HepG2 (cell line): ENCODE data around the gene COBL. TPM values are rescaled to one million over a fixed set of nuclear protein-coding genes. Genes with fewer than 3 reads are reported as not detected.

Experiments
- ATAC-seq: fragments of 200-7000 bp; cut with Tn5 transposase; 3 replicates; pipeline ENCODE4 v1.9.1; 2020; ENCODE audit warnings: mild to moderate bottlenecking, moderate library complexity
- BruUV-seq: library from RNA; stranded (reverse); fragments of 400-500 nt; replicated peaks from 2 replicates; lab custom pipeline; 2021; lab: Mats Ljungman, UMichigan
- CTCF ChIA-PET: fragments of 300-600 bp; formaldehyde crosslinking; extraction: SDS; loops from one replicate; lab custom pipeline; 2021; ENCODE audit warnings: low total read pairs, inconsistent platforms, low intra/inter-chr PET ratio; lab: Yijun Ruan, JAX
- POLR2A ChIA-PET: fragments of 350-600 bp; sonication (Branson Sonifier 250); formaldehyde crosslinking; loops from one replicate; lab custom pipeline; 2020; ENCODE audit warnings: antibody characterized with exemption, inconsistent platforms; lab: Yijun Ruan, JAX
- DNase-seq: peaks from one replicate; pipeline ENCODE4 v3.0.0-alpha.2; 2015; ENCODE audit warnings: low spot score
- FAIRE-seq: peaks from 3 replicates; lab custom pipeline; 2011; peaks lifted over from hg19 to GRCh38; lab: Jason Lieb, UNC
- H2AFZ ChIP-seq: one replicate; pipeline ENCODE4 v1.6.1; 2011; ENCODE audit warnings: low read length, inconsistent platforms
- H3K27ac ChIP-seq: fragments of 300-600 bp; 3 replicates; pipeline ENCODE4 v1.8.0; 2011; ENCODE audit warnings: mixed run types, mild to moderate bottlenecking, mixed read lengths, low read length, inconsistent platforms; ENCODE audit not compliant: insufficient read depth; ENCODE audit errors: extremely low read length
- H3K27me3 ChIP-seq, 2 experiments: fragments of 200-600 bp in 1 of 2; 2 replicates in 1 of 2; 3 replicates in 1 of 2; pipeline versions ENCODE4 v1.6.0 to v1.8.0; 2011; ENCODE audit warnings: low read length in 2 of 2, mild to moderate bottlenecking in 2 of 2, moderate library complexity in 2 of 2, inconsistent platforms in 1 of 2; ENCODE audit not compliant: insufficient read depth in 2 of 2, control insufficient read depth in 1 of 2
- H3K36me3 ChIP-seq, 2 experiments: fragments of 200-600 bp in 1 of 2; replicated peaks in 1 of 2; 2 replicates in 1 of 2; 3 replicates in 1 of 2; pipeline versions ENCODE4 v1.5.1 to v1.8.0; 2011; ENCODE audit warnings: low read length in 2 of 2, inconsistent platforms in 1 of 2; ENCODE audit not compliant: insufficient read depth in 2 of 2, control insufficient read depth in 1 of 2
- H3K4me1 ChIP-seq: 2 replicates; pipeline ENCODE4 v1.5.1; 2012; ENCODE audit warnings: low read length, inconsistent platforms; ENCODE audit not compliant: insufficient read depth
- H3K4me2 ChIP-seq: 2 replicates; pipeline ENCODE4 v1.6.0; 2011; ENCODE audit warnings: low read depth, low read length, inconsistent platforms
- H3K4me3 ChIP-seq, 3 experiments: fragments of 200-600 bp in 1 of 3; sonication (generic), shearing (Covaris generic) in 1 of 3; replicated peaks in 1 of 3; 2 replicates each; pipeline ENCODE4 v1.5.1; 2011 to 2016; ENCODE audit warnings: low read length in 3 of 3, inconsistent platforms in 2 of 3, low read depth in 2 of 3, mild to moderate bottlenecking in 2 of 3, control low read depth in 1 of 3, mixed read lengths in 1 of 3; ENCODE audit not compliant: insufficient read depth in 1 of 3
- H3K79me2 ChIP-seq: one replicate; pipeline ENCODE4 v1.6.1; 2011; ENCODE audit warnings: low read length, inconsistent platforms; ENCODE audit not compliant: insufficient read depth
- H3K9ac ChIP-seq: 2 replicates; pipeline ENCODE4 v1.6.0; 2011; ENCODE audit warnings: mild to moderate bottlenecking, low read depth, low read length, inconsistent platforms; ENCODE audit not compliant: insufficient read depth
- H3K9me3 ChIP-seq: 2 replicates; pipeline ENCODE4 v1.5.1; 2012; ENCODE audit warnings: mild to moderate bottlenecking, low read length
- H4K20me1 ChIP-seq: 2 replicates; pipeline ENCODE4 v1.6.0; 2011; ENCODE audit warnings: inconsistent platforms, mild to moderate bottlenecking, low read length, moderate library complexity; ENCODE audit not compliant: insufficient read depth
- EEA1 ChIP-seq: sonication (generic); formaldehyde crosslinking; IDR thresholded peaks from 2 replicates; pipeline ENCODE4 v1.5.1; 2020; ENCODE audit warnings: mild to moderate bottlenecking, missing genetic modification reagents, borderline replicate concordance
- KDM5A ChIP-seq: fragments of 200-600 bp; sonication (generic); IDR thresholded peaks from 2 replicates; pipeline ENCODE4 v1.7.0; 2018; ENCODE audit warnings: antibody characterized with exemption, mild to moderate bottlenecking, low read length, borderline replicate concordance
- MEIS2 ChIP-seq: sonication (generic); formaldehyde crosslinking; IDR thresholded peaks from 2 replicates; pipeline ENCODE4 v1.9.0; 2021; ENCODE audit warnings: mild to moderate bottlenecking, missing genetic modification reagents
- PHF8 ChIP-seq: sonication (generic); formaldehyde crosslinking; IDR thresholded peaks from 2 replicates; pipeline ENCODE4 v1.5.0; 2020; ENCODE audit warnings: missing genetic modification reagents
- TP53 ChIP-seq: sonication (generic); formaldehyde crosslinking; conservative IDR thresholded peaks from 2 replicates; pipeline ENCODE4 v1.4.0; 2020; ENCODE audit warnings: missing genetic modification reagents
- ZEB1 ChIP-seq: IDR thresholded peaks from 2 replicates; pipeline ENCODE4 v1.6.1; 2012; ENCODE audit warnings: mild to moderate bottlenecking, low read depth, inconsistent platforms; ENCODE audit not compliant: insufficient replicate concordance
- ZMAT3 ChIP-seq: sonication (generic); formaldehyde crosslinking; conservative IDR thresholded peaks from 2 replicates; pipeline ENCODE4 v1.7.0; 2021; ENCODE audit warnings: missing genetic modification reagents
- ZNF367 ChIP-seq: sonication (generic); formaldehyde crosslinking; IDR thresholded peaks from 2 replicates; pipeline ENCODE4 v1.4.0; 2020; ENCODE audit warnings: missing genetic modification reagents, borderline replicate concordance
- ZNF547 ChIP-seq: sonication (generic); formaldehyde crosslinking; IDR thresholded peaks from 2 replicates; pipeline ENCODE4 v1.5.1; 2020; ENCODE audit warnings: mild to moderate bottlenecking, missing genetic modification reagents
- ZNF616 ChIP-seq: sonication (generic); formaldehyde crosslinking; IDR thresholded peaks from 2 replicates; pipeline ENCODE4 v1.5.0; 2020; ENCODE audit warnings: low read depth, mild to moderate bottlenecking, missing genetic modification reagents
- ZNF781 ChIP-seq: sonication (generic); formaldehyde crosslinking; IDR thresholded peaks from 2 replicates; pipeline ENCODE4 v1.5.1; 2020; ENCODE audit warnings: borderline replicate concordance, mild to moderate bottlenecking, missing genetic modification reagents; ENCODE audit errors: not compliant biosample characterization
- ZNF879 ChIP-seq: sonication (generic); formaldehyde crosslinking; IDR thresholded peaks from 2 replicates; pipeline ENCODE4 v1.8.1; 2023; ENCODE audit warnings: missing genetic modification reagents
- WGBS: methylation state at CpG from one replicate; pipeline ENCODE4 v1.1.6; 2017; ENCODE audit warnings: low lambda C conversion rate; 5-methylcytosine and 5-hydroxymethylcytosine counted together
- in situ Hi-C: cut with HindIII; loops from 2 replicates; pipeline ENCODE4 v1.10.0; 2017; ENCODE audit warnings: low pct_unique_long_range_greater_than_20kb; ENCODE audit not compliant: extremely low pct_ligation_motif_present
- intact Hi-C: fragments of 100-400 bp; cut with micrococcal nuclease; formaldehyde crosslinking; loops from one replicate; pipeline ENCODE4 v1.10.0; 2022; ENCODE audit not compliant: unreplicated experiment
- polyA plus RNA-seq, 8 experiments: library from polyadenylated mRNA; depleted of rRNA in 3 of 8; stranded (reverse) in 7 of 8; unstranded in 1 of 8; fragments of >200 nt; fragmentation: Illumina TruSeq in 4 of 8; extraction: Trizol in 4 of 8; gene quantifications; 2 replicates each; pipeline versions ENCODE4 v1.2.1 to v1.2.3, GENCODE V29; 2011 to 2016; ENCODE audit warnings: low read depth in 4 of 8, missing spikeins in 1 of 8, mixed read lengths in 1 of 8; ENCODE audit not compliant: insufficient read depth in 1 of 8
- total RNA-seq, 5 experiments: library from RNA; depleted of rRNA; stranded (reverse); fragments of >200 nt; fragmentation: Illumina TruSeq; extraction: Trizol; gene quantifications; 2 replicates each; pipeline ENCODE4 v1.2.3, GENCODE V29; 2016; ENCODE audit warnings: low read depth in 1 of 5
- TF ChIP-seq, protein P1 (sequence below): sonication (generic); formaldehyde crosslinking; IDR thresholded peaks from 2 replicates; pipeline ENCODE4 v1.8.0; 2022; ENCODE audit warnings: mild to moderate bottlenecking, missing genetic modification reagents
- TF ChIP-seq, protein P2 (sequence below): sonication (generic); formaldehyde crosslinking; IDR thresholded peaks from 2 replicates; pipeline ENCODE4 v1.4.0; 2020; ENCODE audit warnings: missing genetic modification reagents
- TF ChIP-seq, protein P3 (sequence below): sonication (generic); formaldehyde crosslinking; conservative IDR thresholded peaks from 2 replicates; pipeline ENCODE4 v1.4.0; 2020; ENCODE audit warnings: mild to moderate bottlenecking, missing genetic modification reagents, moderate library complexity

The COBL gene
- total and polyA plus RNA-seq, 2 of the 13 experiments (the other 11 are each of a cell fraction or from before 2014, with no cell fraction given): 3.8 to 4.9 TPM

DNA sequence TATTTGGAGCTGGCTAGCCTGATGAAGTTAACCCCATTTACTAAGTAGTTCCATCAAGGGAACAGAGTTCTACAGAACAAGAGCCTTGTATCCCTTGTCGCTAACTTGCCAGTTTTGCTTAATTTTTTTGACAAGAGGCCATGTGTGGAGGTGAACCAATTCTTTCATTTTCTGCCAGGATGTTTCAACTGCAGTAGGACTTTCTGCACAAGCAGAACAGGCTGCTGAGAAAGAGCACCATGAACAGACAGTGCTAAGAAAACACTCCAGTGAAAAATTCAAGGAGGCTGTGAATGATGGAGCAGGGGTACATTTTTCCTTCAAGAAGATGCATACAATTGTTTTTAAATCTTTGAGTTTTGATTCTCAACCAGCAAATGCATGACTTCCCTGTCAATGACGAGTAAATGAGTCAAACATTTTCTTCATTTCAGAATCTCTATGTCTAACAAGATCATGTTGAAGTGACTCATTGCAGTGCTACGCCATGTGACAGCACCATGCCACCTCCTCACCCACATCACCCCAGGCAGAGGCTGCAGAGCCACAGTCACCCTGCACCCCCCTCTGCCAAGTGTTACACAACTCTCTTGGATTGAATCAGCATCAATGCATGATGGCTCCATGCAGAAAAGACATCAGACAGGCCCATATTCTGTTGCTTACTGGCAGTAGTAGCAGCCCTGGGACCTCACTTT, 193.1 kb downstream of the COBL start (continued):
- TF ChIP-seq TP53 (CRISPR knock-in tag) (no peak), ZNF367 (CRISPR knock-in tag) (no peak), KDM5A (no peak), MEIS2 (no peak), ZNF547 (CRISPR knock-in tag) (no peak), ZNF879 (CRISPR knock-in tag) (no peak), EEA1 (CRISPR knock-in tag) (no peak), PHF8 (CRISPR knock-in tag) (no peak)
- TF ChIP-seq, protein P1, sequence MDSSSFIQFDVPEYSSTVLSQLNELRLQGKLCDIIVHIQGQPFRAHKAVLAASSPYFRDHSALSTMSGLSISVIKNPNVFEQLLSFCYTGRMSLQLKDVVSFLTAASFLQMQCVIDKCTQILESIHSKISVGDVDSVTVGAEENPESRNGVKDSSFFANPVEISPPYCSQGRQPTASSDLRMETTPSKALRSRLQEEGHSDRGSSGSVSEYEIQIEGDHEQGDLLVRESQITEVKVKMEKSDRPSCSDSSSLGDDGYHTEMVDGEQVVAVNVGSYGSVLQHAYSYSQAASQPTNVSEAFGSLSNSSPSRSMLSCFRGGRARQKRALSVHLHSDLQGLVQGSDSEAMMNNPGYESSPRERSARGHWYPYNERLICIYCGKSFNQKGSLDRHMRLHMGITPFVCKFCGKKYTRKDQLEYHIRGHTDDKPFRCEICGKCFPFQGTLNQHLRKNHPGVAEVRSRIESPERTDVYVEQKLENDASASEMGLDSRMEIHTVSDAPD: no peak

DNA sequence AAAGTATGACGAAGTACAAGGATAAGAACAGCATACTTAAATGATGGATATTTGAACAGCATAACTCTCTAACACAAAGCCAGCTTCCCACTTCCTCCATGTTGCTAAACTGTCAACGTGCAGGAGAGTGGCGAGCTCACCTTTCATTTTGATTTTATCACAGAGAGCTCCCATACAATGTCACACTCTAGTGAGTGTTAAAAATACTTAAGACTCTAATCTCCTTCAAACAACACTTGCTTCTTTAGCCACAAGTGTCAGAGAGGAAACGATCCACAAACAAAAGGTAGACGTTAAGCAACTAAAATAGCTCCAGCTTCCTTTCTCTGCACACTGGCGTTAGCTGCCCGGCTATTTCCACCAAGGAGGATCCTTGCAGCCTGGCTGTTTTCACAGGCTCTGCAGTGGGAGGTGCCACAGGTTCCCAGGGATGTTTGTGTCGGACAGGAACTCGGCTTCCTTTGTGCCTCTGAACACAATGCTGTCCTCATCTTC, 194.6 kb downstream of the COBL start:
- CTCF ChIA-PET: no interaction called here
- no peaks in the 10 kb centered on the region for H3K4me1 ChIP-seq
- no peaks in the 10 kb centered on the region for H3K9me3 ChIP-seq
- H3K36me3 ChIP-seq: no peaks in the 10 kb centered on the region
- FAIRE-seq: no peak
- in situ Hi-C loops: no loop called here
- H3K79me2 ChIP-seq: no peaks in the 10 kb centered on the region
- ATAC-seq: no peak
- no peak for DNase-seq
- no peak overlapping the region for H3K27ac ChIP-seq
- no peak overlapping the region for H2AFZ ChIP-seq
- no peak overlapping the region for H3K4me2 ChIP-seq
- H3K9ac ChIP-seq: no peak overlapping the region
- H4K20me1 ChIP-seq: no peaks in the 10 kb centered on the region
- H3K27me3 ChIP-seq: no peaks in the 10 kb centered on the region
- H3K4me3 ChIP-seq: no peak overlapping the region
- WGBS: 85% methylated on average over 9 of the region's 9 CpGs
- no TSS peak for BruUV-seq
- POLR2A ChIA-PET: no interaction called here
- intact Hi-C loops: no loop called here
- TF ChIP-seq, protein P2, sequence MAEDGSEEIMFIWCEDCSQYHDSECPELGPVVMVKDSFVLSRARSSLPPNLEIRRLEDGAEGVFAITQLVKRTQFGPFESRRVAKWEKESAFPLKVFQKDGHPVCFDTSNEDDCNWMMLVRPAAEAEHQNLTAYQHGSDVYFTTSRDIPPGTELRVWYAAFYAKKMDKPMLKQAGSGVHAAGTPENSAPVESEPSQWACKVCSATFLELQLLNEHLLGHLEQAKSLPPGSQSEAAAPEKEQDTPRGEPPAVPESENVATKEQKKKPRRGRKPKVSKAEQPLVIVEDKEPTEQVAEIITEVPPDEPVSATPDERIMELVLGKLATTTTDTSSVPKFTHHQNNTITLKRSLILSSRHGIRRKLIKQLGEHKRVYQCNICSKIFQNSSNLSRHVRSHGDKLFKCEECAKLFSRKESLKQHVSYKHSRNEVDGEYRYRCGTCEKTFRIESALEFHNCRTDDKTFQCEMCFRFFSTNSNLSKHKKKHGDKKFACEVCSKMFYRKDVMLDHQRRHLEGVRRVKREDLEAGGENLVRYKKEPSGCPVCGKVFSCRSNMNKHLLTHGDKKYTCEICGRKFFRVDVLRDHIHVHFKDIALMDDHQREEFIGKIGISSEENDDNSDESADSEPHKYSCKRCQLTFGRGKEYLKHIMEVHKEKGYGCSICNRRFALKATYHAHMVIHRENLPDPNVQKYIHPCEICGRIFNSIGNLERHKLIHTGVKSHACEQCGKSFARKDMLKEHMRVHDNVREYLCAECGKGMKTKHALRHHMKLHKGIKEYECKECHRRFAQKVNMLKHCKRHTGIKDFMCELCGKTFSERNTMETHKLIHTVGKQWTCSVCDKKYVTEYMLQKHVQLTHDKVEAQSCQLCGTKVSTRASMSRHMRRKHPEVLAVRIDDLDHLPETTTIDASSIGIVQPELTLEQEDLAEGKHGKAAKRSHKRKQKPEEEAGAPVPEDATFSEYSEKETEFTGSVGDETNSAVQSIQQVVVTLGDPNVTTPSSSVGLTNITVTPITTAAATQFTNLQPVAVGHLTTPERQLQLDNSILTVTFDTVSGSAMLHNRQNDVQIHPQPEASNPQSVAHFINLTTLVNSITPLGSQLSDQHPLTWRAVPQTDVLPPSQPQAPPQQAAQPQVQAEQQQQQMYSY: no peak
- TF ChIP-seq, protein P3, sequence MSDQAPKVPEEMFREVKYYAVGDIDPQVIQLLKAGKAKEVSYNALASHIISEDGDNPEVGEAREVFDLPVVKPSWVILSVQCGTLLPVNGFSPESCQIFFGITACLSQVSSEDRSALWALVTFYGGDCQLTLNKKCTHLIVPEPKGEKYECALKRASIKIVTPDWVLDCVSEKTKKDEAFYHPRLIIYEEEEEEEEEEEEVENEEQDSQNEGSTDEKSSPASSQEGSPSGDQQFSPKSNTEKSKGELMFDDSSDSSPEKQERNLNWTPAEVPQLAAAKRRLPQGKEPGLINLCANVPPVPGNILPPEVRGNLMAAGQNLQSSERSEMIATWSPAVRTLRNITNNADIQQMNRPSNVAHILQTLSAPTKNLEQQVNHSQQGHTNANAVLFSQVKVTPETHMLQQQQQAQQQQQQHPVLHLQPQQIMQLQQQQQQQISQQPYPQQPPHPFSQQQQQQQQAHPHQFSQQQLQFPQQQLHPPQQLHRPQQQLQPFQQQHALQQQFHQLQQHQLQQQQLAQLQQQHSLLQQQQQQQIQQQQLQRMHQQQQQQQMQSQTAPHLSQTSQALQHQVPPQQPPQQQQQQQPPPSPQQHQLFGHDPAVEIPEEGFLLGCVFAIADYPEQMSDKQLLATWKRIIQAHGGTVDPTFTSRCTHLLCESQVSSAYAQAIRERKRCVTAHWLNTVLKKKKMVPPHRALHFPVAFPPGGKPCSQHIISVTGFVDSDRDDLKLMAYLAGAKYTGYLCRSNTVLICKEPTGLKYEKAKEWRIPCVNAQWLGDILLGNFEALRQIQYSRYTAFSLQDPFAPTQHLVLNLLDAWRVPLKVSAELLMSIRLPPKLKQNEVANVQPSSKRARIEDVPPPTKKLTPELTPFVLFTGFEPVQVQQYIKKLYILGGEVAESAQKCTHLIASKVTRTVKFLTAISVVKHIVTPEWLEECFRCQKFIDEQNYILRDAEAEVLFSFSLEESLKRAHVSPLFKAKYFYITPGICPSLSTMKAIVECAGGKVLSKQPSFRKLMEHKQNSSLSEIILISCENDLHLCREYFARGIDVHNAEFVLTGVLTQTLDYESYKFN: no peak
- TF ChIP-seq ZMAT3 (CRISPR knock-in tag) (no peak), ZNF781 (CRISPR knock-in tag) (no peak), ZEB1 (no peak), ZNF616 (CRISPR knock-in tag) (no peak)
